ENCODE results near the gene ZNF821.

GRCh38 chr16:71847096-71847495 lies 36.9 kb downstream of the ZNF821 start:
- TF ChIP-seq CTCF (conservative IDR thresholded peaks at IDR 0.05; ENCODE audit: low read depth, low read length) (no peak), EZH2 (IDR thresholded peaks at IDR 0.05; ENCODE audit: low read length, unreplicated experiment) (no peak), EZH2phosphoT487 (IDR thresholded peaks at IDR 0.05; ENCODE audit: borderline replicate concordance, low read length) (no peak)
